ENCODE measurements around the gene ZNF790.
A peak's percentile ranks its signal among the peaks of the same experiment; 100 is the strongest.

The ZNF790 gene

DNA sequence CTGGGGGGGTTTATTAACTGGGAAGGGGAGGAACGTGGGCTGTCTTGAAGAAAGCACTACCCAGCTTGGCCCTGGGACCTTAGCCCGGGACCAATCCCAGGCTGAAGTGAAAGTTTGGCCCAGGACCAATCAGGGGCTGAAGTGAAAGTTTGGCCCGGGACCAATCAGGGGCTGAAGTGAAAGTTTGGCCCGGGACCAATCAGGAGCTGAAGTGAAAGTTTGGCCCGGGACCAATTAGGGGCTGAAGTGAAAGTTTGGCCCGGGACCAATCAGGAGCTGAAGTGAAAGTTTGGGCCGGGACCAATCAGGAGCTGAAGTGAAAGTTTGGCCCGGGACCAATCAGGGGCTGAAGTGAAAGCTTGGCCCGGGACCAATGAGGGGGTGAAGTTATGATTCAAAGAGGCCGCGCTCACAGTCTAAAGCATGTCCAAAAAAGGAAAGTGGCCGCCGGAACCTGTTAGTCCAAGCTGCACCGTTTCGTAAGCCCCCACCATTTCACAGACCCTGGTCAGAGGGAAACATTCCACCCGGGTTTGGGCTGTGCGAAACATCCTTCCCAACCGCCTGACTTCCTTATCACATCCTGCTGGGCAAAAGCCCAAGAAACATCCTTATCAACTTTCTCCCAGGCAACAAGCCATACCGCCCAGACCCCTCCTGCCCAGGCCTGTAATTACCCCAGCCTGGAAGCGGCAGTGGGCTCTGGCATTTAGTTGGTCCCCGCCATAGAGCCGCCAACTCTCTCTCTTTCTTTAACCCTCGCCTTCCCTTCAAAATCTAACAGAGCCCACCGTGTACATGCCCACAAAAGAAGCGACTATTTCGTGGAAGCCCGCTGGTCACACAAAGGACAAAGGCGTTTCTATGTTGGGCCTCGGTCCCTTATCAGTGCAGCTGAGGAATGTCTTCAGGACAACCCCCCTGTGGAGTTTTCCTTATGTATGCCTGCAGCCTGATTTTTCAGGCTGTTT lies 66.6 kb downstream of the ZNF790 start:
- peak; percentile 61 for DNase-seq
